BE2C (cell line): ENCODE measurements around the gene ATP2A1.

Experiments
- DNase-seq: peaks from one replicate; pipeline ENCODE4 v3.0.0-alpha.2; 2020
- H3K27me3 ChIP-seq: fragments of 250-450 bp; sonication (Bioruptor Pico); 2 replicates; pipeline ENCODE4 v1.5.1; 2020; ENCODE audit warnings: mild to moderate bottlenecking
- H3K36me3 ChIP-seq: fragments of 250-450 bp; sonication (Bioruptor Pico); 2 replicates; pipeline ENCODE4 v1.5.1; 2020; ENCODE audit warnings: mild to moderate bottlenecking
- H3K4me1 ChIP-seq: fragments of 250-450 bp; sonication (Bioruptor Pico); 2 replicates; pipeline ENCODE4 v1.5.1; 2020
- H3K4me3 ChIP-seq: 2 replicates; pipeline ENCODE4 v1.5.1; 2011; ENCODE audit warnings: low read depth, low read length
- H3K9me3 ChIP-seq: fragments of 250-450 bp; sonication (Bioruptor Pico); 2 replicates; pipeline ENCODE4 v1.5.1; 2020
- TF ChIP-seq, protein P1 (sequence below): IDR thresholded peaks from 2 replicates; pipeline ENCODE4 v1.5.1; 2012; ENCODE audit warnings: mild to moderate bottlenecking, low read depth, low read length

The ATP2A1 gene

DNA sequence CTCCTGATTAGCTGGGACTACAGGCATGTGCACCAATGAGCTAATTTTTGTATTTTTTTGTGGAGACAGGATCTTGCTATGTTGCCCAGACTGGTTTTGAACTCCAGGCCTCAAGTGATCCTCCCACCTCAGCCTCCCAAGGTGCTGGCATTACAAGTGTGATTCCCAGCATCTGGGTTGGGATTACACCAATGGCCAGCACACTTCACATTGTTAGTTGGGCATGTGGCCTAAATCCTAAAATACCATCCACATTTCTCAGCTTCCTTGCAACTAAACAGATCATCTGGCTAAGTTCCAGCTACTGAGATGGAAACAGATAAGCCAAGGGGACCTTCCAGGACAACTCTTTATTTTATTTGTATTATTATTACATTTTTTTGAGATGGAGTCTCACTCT, 36.9 kb downstream of the ATP2A1 start:
- TF ChIP-seq, protein P1, sequence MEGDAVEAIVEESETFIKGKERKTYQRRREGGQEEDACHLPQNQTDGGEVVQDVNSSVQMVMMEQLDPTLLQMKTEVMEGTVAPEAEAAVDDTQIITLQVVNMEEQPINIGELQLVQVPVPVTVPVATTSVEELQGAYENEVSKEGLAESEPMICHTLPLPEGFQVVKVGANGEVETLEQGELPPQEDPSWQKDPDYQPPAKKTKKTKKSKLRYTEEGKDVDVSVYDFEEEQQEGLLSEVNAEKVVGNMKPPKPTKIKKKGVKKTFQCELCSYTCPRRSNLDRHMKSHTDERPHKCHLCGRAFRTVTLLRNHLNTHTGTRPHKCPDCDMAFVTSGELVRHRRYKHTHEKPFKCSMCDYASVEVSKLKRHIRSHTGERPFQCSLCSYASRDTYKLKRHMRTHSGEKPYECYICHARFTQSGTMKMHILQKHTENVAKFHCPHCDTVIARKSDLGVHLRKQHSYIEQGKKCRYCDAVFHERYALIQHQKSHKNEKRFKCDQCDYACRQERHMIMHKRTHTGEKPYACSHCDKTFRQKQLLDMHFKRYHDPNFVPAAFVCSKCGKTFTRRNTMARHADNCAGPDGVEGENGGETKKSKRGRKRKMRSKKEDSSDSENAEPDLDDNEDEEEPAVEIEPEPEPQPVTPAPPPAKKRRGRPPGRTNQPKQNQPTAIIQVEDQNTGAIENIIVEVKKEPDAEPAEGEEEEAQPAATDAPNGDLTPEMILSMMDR, result no peak
- no peaks in the 10 kb centered on the region for H3K27me3 ChIP-seq
- no peaks in the 10 kb centered on the region for H3K36me3 ChIP-seq
- H3K4me1 ChIP-seq, result no peaks in the 10 kb centered on the region
- DNase-seq, result no peak
- no peak overlapping the region for H3K4me3 ChIP-seq
- H3K9me3 ChIP-seq, result no peaks in the 10 kb centered on the region

DNA sequence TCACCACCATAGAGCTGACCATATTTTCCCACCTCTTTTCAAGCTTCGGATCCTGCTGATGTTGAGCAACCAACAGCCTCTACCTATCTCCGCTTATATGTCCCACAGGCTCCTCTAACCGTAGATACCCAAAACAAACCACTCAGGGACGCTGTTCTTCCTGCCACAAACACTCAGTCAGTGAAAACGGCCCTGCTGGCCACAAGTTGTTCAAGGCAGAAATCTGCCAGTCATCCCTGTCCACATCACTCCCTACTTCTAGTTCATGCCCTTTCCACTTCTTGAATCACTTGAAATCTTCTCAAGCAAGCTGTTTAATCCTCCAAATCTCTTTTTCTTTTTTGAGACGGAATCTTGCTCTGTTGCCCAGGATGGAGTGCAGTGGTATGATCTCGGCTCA, 38.8 kb downstream of the ATP2A1 start:
- no peaks in the 10 kb centered on the region for H3K4me1 ChIP-seq
- no peak overlapping the region for H3K4me3 ChIP-seq
- no peaks in the 10 kb centered on the region for H3K9me3 ChIP-seq
- H3K27me3 ChIP-seq, result no peaks in the 10 kb centered on the region
- DNase-seq, result no peak
- H3K36me3 ChIP-seq, result no peaks in the 10 kb centered on the region
- TF ChIP-seq, protein P1, result no peak

DNA sequence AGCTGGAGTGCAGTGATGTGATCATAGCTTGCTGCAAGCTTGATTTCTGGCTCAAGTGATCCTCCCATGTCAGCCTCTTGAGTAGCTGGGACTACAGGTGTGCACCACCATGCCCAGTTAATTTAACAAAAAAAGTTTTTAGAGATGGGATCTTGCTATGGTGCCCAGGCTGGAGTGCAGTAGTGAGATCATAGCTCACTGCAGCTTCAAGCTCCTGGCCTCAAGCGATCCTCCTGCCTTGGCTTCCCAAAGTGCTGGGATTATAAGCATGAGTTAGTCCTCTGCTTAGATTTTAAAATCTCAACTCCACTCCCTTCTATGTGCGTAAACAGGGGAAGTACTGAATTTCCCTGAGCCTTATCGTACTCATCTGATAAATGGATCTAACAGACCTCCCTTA, 40.4 kb downstream of the ATP2A1 start:
- H3K36me3 ChIP-seq, result no peaks in the 10 kb centered on the region
- no peaks in the 10 kb centered on the region for H3K27me3 ChIP-seq
- H3K4me1 ChIP-seq, result no peaks in the 10 kb centered on the region
- no peak for DNase-seq
- TF ChIP-seq, protein P1, result no peak
- no peak overlapping the region for H3K4me3 ChIP-seq
- H3K9me3 ChIP-seq, result no peaks in the 10 kb centered on the region

DNA sequence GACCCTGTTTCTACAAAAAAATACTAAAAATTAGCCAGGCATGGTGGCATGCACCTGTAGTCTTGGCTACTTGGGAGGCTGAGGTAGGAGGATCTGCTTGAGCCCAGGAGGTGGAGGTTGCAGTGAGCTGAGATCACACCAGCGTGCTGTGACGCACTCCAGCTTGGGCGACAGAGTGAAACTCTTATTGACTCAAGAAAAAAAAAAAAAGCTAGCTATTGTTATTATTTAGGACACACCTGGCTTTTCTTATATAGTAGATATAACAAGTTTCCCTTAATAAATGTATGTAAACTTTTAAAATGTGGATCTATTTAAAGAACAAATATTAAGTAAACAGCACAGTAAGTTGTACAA, 44.9 kb downstream of the ATP2A1 start:
- DNase-seq, result no peak
- H3K36me3 ChIP-seq, result no peaks in the 10 kb centered on the region
- no peaks in the 10 kb centered on the region for H3K9me3 ChIP-seq
- H3K4me3 ChIP-seq, result no peak overlapping the region
- H3K27me3 ChIP-seq, result no peaks in the 10 kb centered on the region
- no peaks in the 10 kb centered on the region for H3K4me1 ChIP-seq
- TF ChIP-seq, protein P1, result no peak

DNA sequence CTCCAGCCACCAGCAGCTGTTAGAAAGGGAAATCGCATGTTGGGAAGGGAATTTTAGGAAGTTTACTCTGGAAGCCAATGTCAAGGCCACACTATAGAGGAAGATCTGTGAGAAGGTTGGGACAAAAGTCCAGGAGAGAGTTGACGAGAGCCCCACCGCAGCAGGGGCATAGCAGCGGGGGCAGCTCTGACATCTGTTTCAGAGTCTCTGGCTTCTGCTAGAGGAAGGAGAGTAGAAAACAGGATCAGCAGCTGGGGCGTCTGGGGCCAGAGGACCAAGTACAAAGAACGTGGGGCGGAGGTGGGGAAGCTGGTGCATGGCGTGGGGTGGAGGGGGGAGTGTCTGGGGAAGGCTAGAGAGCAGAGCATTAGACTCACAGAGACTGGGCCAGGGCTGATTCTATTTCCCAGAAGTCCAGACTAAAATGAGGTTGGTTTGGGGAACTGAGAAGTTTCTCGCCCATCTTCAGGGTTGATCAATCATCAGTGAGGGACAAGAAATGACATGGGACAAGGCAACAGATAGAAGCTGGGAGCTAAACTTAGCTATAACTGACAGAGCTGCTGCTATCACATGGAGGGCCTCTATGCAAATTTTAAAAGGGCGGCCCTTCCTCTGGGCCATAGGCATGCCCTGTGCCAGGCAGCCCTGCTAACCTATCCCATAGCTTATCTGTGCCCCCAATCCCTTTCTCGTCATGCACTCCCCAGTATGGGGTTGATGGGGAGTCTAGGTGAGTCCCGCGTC, 45.5 kb downstream of the ATP2A1 start:
- TF ChIP-seq, protein P1, result no peak
- H3K9me3 ChIP-seq, result no peaks in the 10 kb centered on the region
- H3K36me3 ChIP-seq, result no peaks in the 10 kb centered on the region
- H3K4me1 ChIP-seq, result no peaks in the 10 kb centered on the region
- H3K27me3 ChIP-seq, result no peaks in the 10 kb centered on the region
- no peak for DNase-seq
- no peak overlapping the region for H3K4me3 ChIP-seq

DNA sequence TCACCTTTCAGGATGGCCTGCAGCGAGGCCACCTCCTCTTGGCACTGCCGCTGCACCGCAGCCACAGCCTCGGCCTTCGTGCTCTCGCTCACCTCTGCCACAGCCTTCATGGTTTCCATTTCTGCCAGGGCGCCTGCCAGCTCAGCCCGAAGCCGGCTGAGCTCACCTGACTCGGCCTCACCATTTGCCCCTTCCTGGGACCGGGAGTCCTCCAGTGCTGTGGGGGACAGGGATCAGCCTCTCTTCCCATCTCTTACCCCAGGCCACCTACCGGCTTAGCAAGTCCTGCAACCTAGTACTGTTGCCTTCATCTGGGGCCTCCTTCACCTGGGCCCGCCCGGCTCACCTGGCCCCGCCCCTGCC, 46.1 kb downstream of the ATP2A1 start:
- no peak for DNase-seq
- H3K4me3 ChIP-seq, result peak overlapping the region; percentile 72
- no peaks in the 10 kb centered on the region for H3K27me3 ChIP-seq
- H3K36me3 ChIP-seq, result no peaks in the 10 kb centered on the region
- TF ChIP-seq, protein P1, result no peak
- no peaks in the 10 kb centered on the region for H3K4me1 ChIP-seq
- H3K9me3 ChIP-seq, result no peaks in the 10 kb centered on the region
